HCT116 (cell line): ENCODE data around the gene SLC9A9. TPM values are rescaled to one million over a fixed set of nuclear protein-coding genes. Genes with fewer than 3 reads are reported as not detected.

ENCODE experiments used
- ATAC-seq: fragments of 200-7000 bp; cut with Tn5 transposase; 2 replicates; pipeline ENCODE4 v1.9.1; 2020; ENCODE audit warnings: mild to moderate bottlenecking, moderate library complexity
- BruUV-seq: library from RNA; stranded (reverse); fragments of 400-500 nt; replicated peaks from 2 replicates; lab custom pipeline; 2021; lab: Mats Ljungman, UMichigan
- CTCF ChIA-PET: fragments of 300-600 bp; sonication (Branson Sonifier 250); formaldehyde crosslinking; loops from one replicate; lab custom pipeline; 2021; ENCODE audit warnings: antibody characterized with exemption; lab: Charles Lee
- POLR2A ChIA-PET: fragments of 300-600, 350-600 bp; sonication (Branson Sonifier 250); formaldehyde crosslinking; loops from one replicate; lab custom pipeline; 2021; ENCODE audit warnings: antibody characterized with exemption; lab: Charles Lee
- RAD21 ChIA-PET, 2 experiments: fragments of 300-600 bp; sonication (Branson Sonifier 250); formaldehyde crosslinking; loops; one replicate each; lab custom pipeline; 2023; ENCODE audit warnings: low total read pairs in 2 of 2; ENCODE audit not compliant: uncharacterized antibody in 2 of 2, unreplicated experiment in 2 of 2, low non-redundant PET in 1 of 2; lab: Charles Lee
- DNase-seq: peaks from one replicate; pipeline ENCODE4 v3.0.0-alpha.2; 2010; ENCODE audit warnings: low read depth, low spot score
- H2AFZ ChIP-seq: fragments of 200-600 bp; shearing (Covaris generic), sonication (generic); 2 replicates; pipeline ENCODE4 v1.6.1; 2017; ENCODE audit warnings: low read depth, mixed run types, mixed read lengths, antibody characterized with exemption, low read length; ENCODE audit not compliant: poor library complexity, severe bottlenecking
- H3K27ac ChIP-seq: 2 replicates; pipeline ENCODE4 v1.5.1; 2012; ENCODE audit warnings: low read depth, low read length
- H3K27me3 ChIP-seq: fragments of 200-600 bp; sonication (generic); 2 replicates; pipeline ENCODE4 v1.6.1; 2016; ENCODE audit warnings: mixed run types, low read length, mixed read lengths; ENCODE audit not compliant: insufficient read depth
- H3K36me3 ChIP-seq, 2 experiments: fragments of 200-500 bp in 1 of 2; fragments of 200-600 bp in 1 of 2; sonication (Bioruptor generic) in 1 of 2; sonication (generic) in 1 of 2; 2 replicates each; pipeline versions ENCODE4 v1.5.1 to v1.6.1; 2014 to 2016; ENCODE audit warnings: low read length in 2 of 2, inconsistent platforms in 1 of 2, mixed read lengths in 1 of 2, mixed run types in 1 of 2; ENCODE audit not compliant: insufficient read depth in 2 of 2, control insufficient read depth in 1 of 2
- H3K4me1 ChIP-seq, 2 experiments: fragments of 200-600 bp in 1 of 2; sonication (generic) in 1 of 2; 2 replicates each; pipeline versions ENCODE4 v1.5.1 to v1.6.1; 2012 to 2017; ENCODE audit warnings: low read length in 2 of 2, inconsistent platforms in 1 of 2, mild to moderate bottlenecking in 1 of 2, mixed read lengths in 1 of 2, mixed run types in 1 of 2, moderate library complexity in 1 of 2; ENCODE audit not compliant: insufficient read depth in 2 of 2, control insufficient read depth in 1 of 2
- H3K4me2 ChIP-seq: fragments of 200-600 bp; sonication (generic); 2 replicates; pipeline ENCODE4 v1.6.1; 2017; ENCODE audit warnings: mixed run types, low read length, mixed read lengths
- H3K4me3 ChIP-seq, 2 experiments: fragments of 200-600 bp in 1 of 2; sonication (generic) in 1 of 2; replicated peaks in 1 of 2; 2 replicates each; pipeline ENCODE4 v1.5.1; 2011 to 2016; ENCODE audit warnings: low read length in 2 of 2, control low read depth in 1 of 2, low read depth in 1 of 2, mild to moderate bottlenecking in 1 of 2, mixed read lengths in 1 of 2, mixed run types in 1 of 2
- H3K79me2 ChIP-seq: fragments of 200-600 bp; sonication (generic); 2 replicates; pipeline ENCODE4 v1.6.1; 2017; ENCODE audit warnings: mild to moderate bottlenecking, mixed run types, low read length, moderate library complexity, mixed read lengths; ENCODE audit not compliant: insufficient read depth
- H3K9ac ChIP-seq: fragments of 200-600 bp; sonication (generic); 2 replicates; pipeline ENCODE4 v1.6.1; 2016; ENCODE audit warnings: low read length, mixed read lengths
- H3K9me2 ChIP-seq: fragments of 200-600 bp; sonication (generic), shearing (Covaris generic); 2 replicates; pipeline ENCODE4 v1.6.1; 2017; ENCODE audit warnings: mixed run types, mild to moderate bottlenecking, moderate library complexity; ENCODE audit not compliant: insufficient read depth
- H3K9me3 ChIP-seq, 2 experiments: fragments of 200-500 bp in 1 of 2; fragments of 200-600 bp in 1 of 2; sonication (Bioruptor generic) in 1 of 2; sonication (generic) in 1 of 2; 2 replicates each; pipeline ENCODE4 v1.6.1; 2014 to 2017; ENCODE audit warnings: low read length in 2 of 2, mixed read lengths in 2 of 2, inconsistent platforms in 1 of 2, low read depth in 1 of 2, mild to moderate bottlenecking in 1 of 2, mixed run types in 1 of 2, moderate library complexity in 1 of 2; ENCODE audit not compliant: control insufficient read depth in 1 of 2, insufficient read depth in 1 of 2
- H4K20me1 ChIP-seq: fragments of 200-600 bp; sonication (generic), shearing (Covaris generic); 2 replicates; pipeline ENCODE4 v1.6.1; 2017; ENCODE audit warnings: mixed run types, mild to moderate bottlenecking, moderate library complexity; ENCODE audit not compliant: insufficient read depth
- CBX3 ChIP-seq: IDR thresholded peaks from 2 replicates; pipeline ENCODE4 v1.6.1; 2012; ENCODE audit warnings: low read depth
- CEBPB ChIP-seq: IDR thresholded peaks from 2 replicates; pipeline ENCODE4 v1.6.1; 2012; ENCODE audit warnings: low read depth
- ELF1 ChIP-seq: IDR thresholded peaks from 2 replicates; pipeline ENCODE4 v1.6.1; 2012; ENCODE audit warnings: low read depth, borderline replicate concordance
- EZH2 ChIP-seq: fragments of 200-600 bp; sonication (generic); IDR thresholded peaks from 2 replicates; pipeline ENCODE4 v1.6.1; 2017; ENCODE audit warnings: antibody characterized with exemption, mixed run types
- EZH2phosphoT487 ChIP-seq: fragments of 200-600 bp; IDR thresholded peaks from 2 replicates; pipeline ENCODE4 v1.6.1; 2018; ENCODE audit warnings: antibody characterized with exemption, borderline replicate concordance
- FOSL1 ChIP-seq: IDR thresholded peaks from 2 replicates; pipeline ENCODE4 v1.6.1; 2012; ENCODE audit warnings: low read depth
- JUND ChIP-seq: IDR thresholded peaks from 2 replicates; pipeline ENCODE4 v1.6.1; 2012
- POLR2AphosphoS5 ChIP-seq: IDR thresholded peaks from 2 replicates; pipeline ENCODE4 v1.6.1; 2011; ENCODE audit warnings: mild to moderate bottlenecking, low read depth, low read length, moderate library complexity
- RAD21 ChIP-seq: IDR thresholded peaks from 2 replicates; pipeline ENCODE4 v1.6.1; 2012; ENCODE audit warnings: low read depth, mild to moderate bottlenecking
- SIN3A ChIP-seq: IDR thresholded peaks from 2 replicates; pipeline ENCODE4 v1.6.1; 2012; ENCODE audit warnings: low read depth
- SP1 ChIP-seq: IDR thresholded peaks from 2 replicates; pipeline ENCODE4 v1.6.1; 2012; ENCODE audit warnings: low read depth
- SRF ChIP-seq: IDR thresholded peaks from 2 replicates; pipeline ENCODE4 v1.6.1; 2012; ENCODE audit warnings: low read depth
- TCF7L2 ChIP-seq: IDR thresholded peaks from 2 replicates; pipeline ENCODE4 v1.7.0; 2011; ENCODE audit warnings: borderline replicate concordance, inconsistent platforms; ENCODE audit not compliant: insufficient read depth, insufficient read length; ENCODE audit errors: extremely low read depth
- YY1 ChIP-seq: IDR thresholded peaks from 2 replicates; pipeline ENCODE4 v1.6.1; 2011; ENCODE audit warnings: low read length, low read depth, moderate library complexity, mild to moderate bottlenecking; ENCODE audit not compliant: insufficient replicate concordance; ENCODE audit errors: extremely low read depth
- ZFX ChIP-seq: fragments of 450-650 bp; IDR thresholded peaks from 2 replicates; pipeline ENCODE4 v1.6.1; 2017
- ZNF274 ChIP-seq: fragments of 200-500 bp; sonication (Bioruptor generic); IDR thresholded peaks from 2 replicates; pipeline ENCODE4 v1.6.1; 2014; ENCODE audit warnings: mild to moderate bottlenecking, low read depth, low read length, inconsistent platforms
- intact Hi-C: fragments of 100-400 bp; cut with micrococcal nuclease; formaldehyde crosslinking; loops from 2 replicates; pipeline ENCODE4 v1.10.0; 2022
- total RNA-seq: library from RNA; stranded (reverse); gene quantifications from one replicate; pipeline ENCODE4 v1.2.1, GENCODE V29; 2021; ENCODE audit not compliant: unreplicated experiment
- TF ChIP-seq, protein P1 (sequence below): IDR thresholded peaks from 2 replicates; pipeline ENCODE4 v1.6.1; 2012
- TF ChIP-seq, protein P2 (sequence below): IDR thresholded peaks from 2 replicates; pipeline ENCODE4 v1.6.1; 2012; ENCODE audit warnings: low read depth
- TF ChIP-seq, protein P3 (sequence below): IDR thresholded peaks from 2 replicates; pipeline ENCODE4 v1.6.1; 2011; ENCODE audit warnings: mild to moderate bottlenecking, low read length, moderate library complexity; ENCODE audit not compliant: insufficient replicate concordance; ENCODE audit errors: extremely low read depth
- TF ChIP-seq, protein P4 (sequence below), 3 experiments: fragments of 200-600 bp in 1 of 3; sonication (generic) in 1 of 3; IDR thresholded peaks in 2 of 3; conservative IDR thresholded peaks in 1 of 3; 2 replicates each; pipeline ENCODE4 v1.5.1; 2012 to 2017; ENCODE audit warnings: low read depth in 2 of 3, low read length in 2 of 3, antibody characterized with exemption in 1 of 3, borderline replicate concordance in 1 of 3, control low read depth in 1 of 3, mild to moderate bottlenecking in 1 of 3, mixed read lengths in 1 of 3, mixed run types in 1 of 3, moderate library complexity in 1 of 3; ENCODE audit not compliant: insufficient read depth in 1 of 3

The SLC9A9 gene
- total RNA-seq, 1 experiment from 2014 or later, result 0.20 TPM

DNA sequence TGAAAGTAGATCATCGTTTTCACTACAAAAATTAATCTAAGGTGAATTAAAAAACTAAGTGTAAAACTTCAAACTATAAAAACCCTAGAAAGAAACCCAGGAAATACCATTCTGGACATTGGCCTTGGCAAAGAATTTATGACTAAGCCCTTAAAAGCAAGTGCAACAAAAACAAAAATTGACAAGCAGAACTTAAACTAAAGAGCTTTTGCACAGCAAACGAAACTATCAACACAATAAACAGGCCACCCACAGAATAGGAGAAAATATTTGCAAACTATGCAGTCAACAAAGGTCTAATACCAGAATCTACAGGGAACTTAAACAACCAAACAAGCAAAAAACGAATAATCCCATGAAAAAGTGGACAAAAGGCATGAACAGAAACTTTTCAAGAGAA is 426.7 kb downstream of the SLC9A9 start:
- no TSS peak for BruUV-seq
- Histone ChIP-seq H3K27ac (no peak overlapping the region), H3K4me3 (no peak overlapping the region), H3K4me1 (no peaks in the 10 kb centered on the region), H4K20me1 (no peaks in the 10 kb centered on the region), H3K79me2 (no peaks in the 10 kb centered on the region)
- RAD21 ChIA-PET, result no interaction called here
- intact Hi-C loops, result no loop called here
- no peak for ATAC-seq
- no peak for TF ChIP-seq SRF
- TF ChIP-seq, protein P1, sequence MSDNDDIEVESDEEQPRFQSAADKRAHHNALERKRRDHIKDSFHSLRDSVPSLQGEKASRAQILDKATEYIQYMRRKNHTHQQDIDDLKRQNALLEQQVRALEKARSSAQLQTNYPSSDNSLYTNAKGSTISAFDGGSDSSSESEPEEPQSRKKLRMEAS, result no peak
- TF ChIP-seq, protein P2, sequence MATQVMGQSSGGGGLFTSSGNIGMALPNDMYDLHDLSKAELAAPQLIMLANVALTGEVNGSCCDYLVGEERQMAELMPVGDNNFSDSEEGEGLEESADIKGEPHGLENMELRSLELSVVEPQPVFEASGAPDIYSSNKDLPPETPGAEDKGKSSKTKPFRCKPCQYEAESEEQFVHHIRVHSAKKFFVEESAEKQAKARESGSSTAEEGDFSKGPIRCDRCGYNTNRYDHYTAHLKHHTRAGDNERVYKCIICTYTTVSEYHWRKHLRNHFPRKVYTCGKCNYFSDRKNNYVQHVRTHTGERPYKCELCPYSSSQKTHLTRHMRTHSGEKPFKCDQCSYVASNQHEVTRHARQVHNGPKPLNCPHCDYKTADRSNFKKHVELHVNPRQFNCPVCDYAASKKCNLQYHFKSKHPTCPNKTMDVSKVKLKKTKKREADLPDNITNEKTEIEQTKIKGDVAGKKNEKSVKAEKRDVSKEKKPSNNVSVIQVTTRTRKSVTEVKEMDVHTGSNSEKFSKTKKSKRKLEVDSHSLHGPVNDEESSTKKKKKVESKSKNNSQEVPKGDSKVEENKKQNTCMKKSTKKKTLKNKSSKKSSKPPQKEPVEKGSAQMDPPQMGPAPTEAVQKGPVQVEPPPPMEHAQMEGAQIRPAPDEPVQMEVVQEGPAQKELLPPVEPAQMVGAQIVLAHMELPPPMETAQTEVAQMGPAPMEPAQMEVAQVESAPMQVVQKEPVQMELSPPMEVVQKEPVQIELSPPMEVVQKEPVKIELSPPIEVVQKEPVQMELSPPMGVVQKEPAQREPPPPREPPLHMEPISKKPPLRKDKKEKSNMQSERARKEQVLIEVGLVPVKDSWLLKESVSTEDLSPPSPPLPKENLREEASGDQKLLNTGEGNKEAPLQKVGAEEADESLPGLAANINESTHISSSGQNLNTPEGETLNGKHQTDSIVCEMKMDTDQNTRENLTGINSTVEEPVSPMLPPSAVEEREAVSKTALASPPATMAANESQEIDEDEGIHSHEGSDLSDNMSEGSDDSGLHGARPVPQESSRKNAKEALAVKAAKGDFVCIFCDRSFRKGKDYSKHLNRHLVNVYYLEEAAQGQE, result no peak
- TF ChIP-seq EZH2, result no peak
- TF ChIP-seq, protein P3, sequence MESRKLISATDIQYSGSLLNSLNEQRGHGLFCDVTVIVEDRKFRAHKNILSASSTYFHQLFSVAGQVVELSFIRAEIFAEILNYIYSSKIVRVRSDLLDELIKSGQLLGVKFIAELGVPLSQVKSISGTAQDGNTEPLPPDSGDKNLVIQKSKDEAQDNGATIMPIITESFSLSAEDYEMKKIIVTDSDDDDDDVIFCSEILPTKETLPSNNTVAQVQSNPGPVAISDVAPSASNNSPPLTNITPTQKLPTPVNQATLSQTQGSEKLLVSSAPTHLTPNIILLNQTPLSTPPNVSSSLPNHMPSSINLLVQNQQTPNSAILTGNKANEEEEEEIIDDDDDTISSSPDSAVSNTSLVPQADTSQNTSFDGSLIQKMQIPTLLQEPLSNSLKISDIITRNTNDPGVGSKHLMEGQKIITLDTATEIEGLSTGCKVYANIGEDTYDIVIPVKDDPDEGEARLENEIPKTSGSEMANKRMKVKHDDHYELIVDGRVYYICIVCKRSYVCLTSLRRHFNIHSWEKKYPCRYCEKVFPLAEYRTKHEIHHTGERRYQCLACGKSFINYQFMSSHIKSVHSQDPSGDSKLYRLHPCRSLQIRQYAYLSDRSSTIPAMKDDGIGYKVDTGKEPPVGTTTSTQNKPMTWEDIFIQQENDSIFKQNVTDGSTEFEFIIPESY, result no peak
- TF ChIP-seq ZFX, result no peak
- no peak for TF ChIP-seq FOSL1
- TF ChIP-seq RAD21, result no peak
- no peak for TF ChIP-seq YY1
- TF ChIP-seq SIN3A, result no peak
- no peak for TF ChIP-seq CBX3
- TF ChIP-seq TCF7L2, result no peak
- no peak for TF ChIP-seq ZNF274
- TF ChIP-seq JUND, result no peak
- TF ChIP-seq CEBPB, result no peak
- no peak for TF ChIP-seq POLR2AphosphoS5
- TF ChIP-seq SP1, result no peak
- TF ChIP-seq, protein P4, sequence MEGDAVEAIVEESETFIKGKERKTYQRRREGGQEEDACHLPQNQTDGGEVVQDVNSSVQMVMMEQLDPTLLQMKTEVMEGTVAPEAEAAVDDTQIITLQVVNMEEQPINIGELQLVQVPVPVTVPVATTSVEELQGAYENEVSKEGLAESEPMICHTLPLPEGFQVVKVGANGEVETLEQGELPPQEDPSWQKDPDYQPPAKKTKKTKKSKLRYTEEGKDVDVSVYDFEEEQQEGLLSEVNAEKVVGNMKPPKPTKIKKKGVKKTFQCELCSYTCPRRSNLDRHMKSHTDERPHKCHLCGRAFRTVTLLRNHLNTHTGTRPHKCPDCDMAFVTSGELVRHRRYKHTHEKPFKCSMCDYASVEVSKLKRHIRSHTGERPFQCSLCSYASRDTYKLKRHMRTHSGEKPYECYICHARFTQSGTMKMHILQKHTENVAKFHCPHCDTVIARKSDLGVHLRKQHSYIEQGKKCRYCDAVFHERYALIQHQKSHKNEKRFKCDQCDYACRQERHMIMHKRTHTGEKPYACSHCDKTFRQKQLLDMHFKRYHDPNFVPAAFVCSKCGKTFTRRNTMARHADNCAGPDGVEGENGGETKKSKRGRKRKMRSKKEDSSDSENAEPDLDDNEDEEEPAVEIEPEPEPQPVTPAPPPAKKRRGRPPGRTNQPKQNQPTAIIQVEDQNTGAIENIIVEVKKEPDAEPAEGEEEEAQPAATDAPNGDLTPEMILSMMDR (IDR thresholded peaks at IDR 0.05 in 2 of 3, conservative IDR thresholded peaks at IDR 0.05 in 1 of 3; ENCODE audit: borderline replicate concordance in 1 of 3, insufficient read depth in 1 of 3, low read depth in 2 of 3, low read length in 2 of 3), result no peak
- TF ChIP-seq EZH2phosphoT487, result no peak
- no peak for TF ChIP-seq ELF1
- TF ChIP-seq, all 23 proteins: peak for 0
- ChIA-PET POLR2A (no interaction called here), CTCF (no interaction called here)
- no peak for DNase-seq
- no peaks in the 10 kb centered on the region for H3K9me3 ChIP-seq
- no peak overlapping the region for H2AFZ ChIP-seq
- H3K4me2 ChIP-seq, result no peak overlapping the region
- no peak overlapping the region for H3K9ac ChIP-seq
- no peaks in the 10 kb centered on the region for H3K36me3 ChIP-seq
- no peaks in the 10 kb centered on the region for H3K27me3 ChIP-seq
- no peaks in the 10 kb centered on the region for H3K9me2 ChIP-seq
